GM12878 (cell line): ENCODE results near the gene CUTA.

Experiments
- CEBPB ChIP-seq, 2 experiments: fragments of 150-350 bp in 1 of 2; IDR thresholded peaks; 2 replicates each; pipeline ENCODE4 v1.6.1; 2012 to 2014; ENCODE audit warnings: low read depth in 2 of 2, low read length in 2 of 2, borderline replicate concordance in 1 of 2, inconsistent platforms in 1 of 2
- ESRRA ChIP-seq: IDR thresholded peaks from 2 replicates; pipeline ENCODE4 v1.6.1; 2012; ENCODE audit warnings: mild to moderate bottlenecking, low read length, improper control_type of control experiment
- GATAD2B ChIP-seq: fragments of 450-650 bp; conservative IDR thresholded peaks from 2 replicates; pipeline ENCODE4 v1.6.1; 2017; ENCODE audit warnings: low read depth, mild to moderate bottlenecking, moderate library complexity
- NR2C2 ChIP-seq: IDR thresholded peaks from 2 replicates; pipeline ENCODE4 v1.6.1; 2011; ENCODE audit warnings: borderline replicate concordance, low read depth; ENCODE audit not compliant: control insufficient read depth, insufficient read length
- POLR2A ChIP-seq: IDR thresholded peaks from 2 replicates; pipeline ENCODE4 v1.6.1; 2011; ENCODE audit warnings: low read depth, mild to moderate bottlenecking, low read length
- RCOR1 ChIP-seq: conservative IDR thresholded peaks from 2 replicates; pipeline ENCODE4 v1.6.1; 2012; ENCODE audit warnings: low read depth, low read length, improper control_type of control experiment
- TCF3 ChIP-seq: IDR thresholded peaks from 2 replicates; pipeline ENCODE4 v1.6.1; 2012; ENCODE audit warnings: low read depth, mild to moderate bottlenecking, low read length, borderline replicate concordance; ENCODE audit not compliant: insufficient read depth

- TF ChIP-seq ESRRA (no peak), CEBPB (IDR thresholded peaks at IDR 0.05; ENCODE audit: borderline replicate concordance in 1 of 2, low read depth in 2 of 2, low read length in 2 of 2) (no peak), TCF3 (no peak), NR2C2 (no peak), GATAD2B (no peak; the same call in 1 of the 2 replicates), POLR2A (peak; percentile 94), RCOR1 (no peak)
These were observed 36.4 kb upstream of the CUTA start, which contains the start of gene ZBTB9 for GRCh38 chr6:33454009-33454946.
